Measurements from ENCODE around the gene NADSYN1. TPM values are rescaled to one million over a fixed set of nuclear protein-coding genes. Genes with fewer than 3 reads are reported as not detected.

Gene NADSYN1
- total and polyA plus RNA-seq, 4 donors: 22.7 to 137 (median 70.2) TPM

- Histone ChIP-seq H3K27me3 (ENCODE audit: control insufficient read depth in 1 of 2, insufficient read depth in 2 of 2, low read length in 1 of 2) (no peaks in the 10 kb centered on the region), H3K9me3 (ENCODE audit: control insufficient read depth, low read length) (no peaks in the 10 kb centered on the region), H3K4me3 (ENCODE audit: low read length in 2 of 2) (no peak overlapping the region), H3K4me1 (ENCODE audit: control insufficient read depth in 1 of 2, insufficient read depth in 2 of 2, low read length in 2 of 2) (no peaks in the 10 kb centered on the region), H3K36me3 (ENCODE audit: control insufficient read depth in 1 of 2, insufficient read depth in 2 of 2, low read length in 1 of 2) (peaks cover 2 to 17% of the 10 kb centered on the region in 2 donors), H3K27ac (ENCODE audit: low read depth in 1 of 2, low read length in 2 of 2) (no peak overlapping the region)
- intact Hi-C loops (cut with DNase I): no loop called here
- DNase-seq (peak in 1 of 2 donors; percentile 61), ATAC-seq (ENCODE audit: low FRiP score) (no peak)
- WGBS, 2 donors: 93 to 95% methylated on average over 20 of the region's 20 CpGs
Observed at GRCh38 chr11:71495286-71496230, 42.6 kb downstream of the NADSYN1 start.

DNA sequence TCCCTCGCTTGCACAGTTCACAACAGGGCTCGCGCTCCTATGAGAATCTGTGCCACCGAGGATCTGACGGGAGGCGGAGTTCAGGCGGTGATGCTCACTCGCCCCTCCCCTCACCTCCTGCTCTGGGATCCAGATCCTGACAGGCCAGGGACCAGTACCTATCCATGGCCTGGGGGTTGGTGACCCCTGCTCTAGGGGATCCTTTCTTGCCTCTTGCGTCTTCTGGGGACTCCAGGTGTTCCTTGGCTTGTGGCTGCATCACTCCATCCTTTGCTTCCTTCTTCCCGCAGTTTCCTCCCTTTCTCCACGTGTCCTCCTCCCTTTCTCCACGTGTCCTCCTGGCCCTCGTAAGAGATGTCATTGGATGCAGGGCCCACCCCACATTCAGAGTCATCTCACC lies 43.4 kb downstream of the NADSYN1 start:
- H3K36me3 ChIP-seq (ENCODE audit: control insufficient read depth in 1 of 2, insufficient read depth in 2 of 2, low read length in 1 of 2): peaks cover 2 to 15% of the 10 kb centered on the region in 2 donors
- WGBS, 2 donors: 98% methylated on average over 13 of the region's 13 CpGs
- no peaks in the 10 kb centered on the region for H3K4me1 ChIP-seq (ENCODE audit: control insufficient read depth in 1 of 2, insufficient read depth in 2 of 2, low read length in 2 of 2)
- H3K4me3 ChIP-seq (ENCODE audit: low read length in 2 of 2): no peak overlapping the region
- DNase-seq (peak in 1 of 2 donors; percentile 34), ATAC-seq (ENCODE audit: low FRiP score) (no peak)
- H3K27me3 ChIP-seq (ENCODE audit: control insufficient read depth in 1 of 2, insufficient read depth in 2 of 2, low read length in 1 of 2): no peaks in the 10 kb centered on the region
- intact Hi-C loops (cut with DNase I): no loop called here
- H3K27ac ChIP-seq (ENCODE audit: low read depth in 1 of 2, low read length in 2 of 2): no peak overlapping the region
- no peaks in the 10 kb centered on the region for H3K9me3 ChIP-seq (ENCODE audit: control insufficient read depth, low read length)

DNA sequence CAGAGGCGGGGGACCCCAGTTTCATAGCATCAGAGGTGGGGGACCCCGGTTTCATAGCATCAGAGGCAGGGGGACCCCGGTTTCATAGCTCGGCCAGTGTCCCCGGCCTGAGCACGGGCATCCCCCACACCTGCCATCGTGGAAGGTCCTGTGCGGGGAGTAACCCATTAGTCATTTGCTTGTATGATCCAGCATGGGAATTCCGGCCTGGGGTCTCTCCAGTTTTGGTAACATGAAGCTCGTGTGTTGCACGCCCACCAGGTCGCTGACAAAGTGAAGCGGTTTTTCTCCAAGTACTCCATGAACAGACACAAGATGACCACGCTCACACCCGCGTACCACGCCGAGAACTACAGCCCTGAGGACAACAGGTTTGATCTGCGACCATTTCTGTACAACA lies 45.1 kb downstream of the NADSYN1 start:
- Histone ChIP-seq H3K27me3 (ENCODE audit: control insufficient read depth in 1 of 2, insufficient read depth in 2 of 2, low read length in 1 of 2) (no peaks in the 10 kb centered on the region), H3K9me3 (ENCODE audit: control insufficient read depth, low read length) (no peaks in the 10 kb centered on the region), H3K4me3 (ENCODE audit: low read length in 2 of 2) (no peak overlapping the region), H3K27ac (ENCODE audit: low read depth in 1 of 2, low read length in 2 of 2) (no peak overlapping the region), H3K4me1 (ENCODE audit: control insufficient read depth in 1 of 2, insufficient read depth in 2 of 2, low read length in 2 of 2) (no peaks in the 10 kb centered on the region), H3K36me3 (ENCODE audit: control insufficient read depth in 1 of 2, insufficient read depth in 2 of 2, low read length in 1 of 2) (peaks cover 2 to 11% of the 10 kb centered on the region in 2 donors)
- DNase-seq (peak; percentile 40 to 61), ATAC-seq (ENCODE audit: low FRiP score) (no peak)
- 96 to 97% methylated on average over 19 of the region's 19 CpGs for WGBS, 2 donors
- intact Hi-C loops (cut with DNase I): no loop called here

GRCh38 chr11:71499125-71499524 lies 46.1 kb downstream of the NADSYN1 start:
- Histone ChIP-seq H3K27ac (ENCODE audit: low read depth in 1 of 2, low read length in 2 of 2) (no peak overlapping the region), H3K9me3 (ENCODE audit: control insufficient read depth, low read length) (no peaks in the 10 kb centered on the region), H3K27me3 (ENCODE audit: control insufficient read depth in 1 of 2, insufficient read depth in 2 of 2, low read length in 1 of 2) (no peaks in the 10 kb centered on the region), H3K36me3 (ENCODE audit: control insufficient read depth in 1 of 2, insufficient read depth in 2 of 2, low read length in 1 of 2) (peaks cover 6 to 12% of the 10 kb centered on the region in 2 donors), H3K4me3 (ENCODE audit: low read length in 2 of 2) (no peak overlapping the region), H3K4me1 (ENCODE audit: control insufficient read depth in 1 of 2, insufficient read depth in 2 of 2, low read length in 2 of 2) (no peaks in the 10 kb centered on the region)
- 82 to 83% methylated on average over 13 of the region's 13 CpGs for WGBS, 2 donors
- intact Hi-C loops (cut with DNase I): no loop called here
- DNase-seq (peak in 1 of 2 donors; percentile 59), ATAC-seq (ENCODE audit: low FRiP score) (no peak)

GRCh38 chr11:71499546-71499945 lies 46.5 kb downstream of the NADSYN1 start:
- 93% methylated on average over 6 of the region's 6 CpGs for WGBS, 2 donors
- H3K36me3 ChIP-seq (ENCODE audit: control insufficient read depth in 1 of 2, insufficient read depth in 2 of 2, low read length in 1 of 2): peaks cover 9 to 10% of the 10 kb centered on the region in 2 donors
- no peak overlapping the region for H3K27ac ChIP-seq (ENCODE audit: low read depth in 1 of 2, low read length in 2 of 2)
- no peaks in the 10 kb centered on the region for H3K9me3 ChIP-seq (ENCODE audit: control insufficient read depth, low read length)
- H3K4me3 ChIP-seq (ENCODE audit: low read length in 2 of 2): no peak overlapping the region
- DNase-seq (peak in 1 of 2 donors; percentile 51), ATAC-seq (ENCODE audit: low FRiP score) (no peak)
- H3K27me3 ChIP-seq (ENCODE audit: control insufficient read depth in 1 of 2, insufficient read depth in 2 of 2, low read length in 1 of 2): no peaks in the 10 kb centered on the region
- no peaks in the 10 kb centered on the region for H3K4me1 ChIP-seq (ENCODE audit: control insufficient read depth in 1 of 2, insufficient read depth in 2 of 2, low read length in 2 of 2)
- intact Hi-C loops (cut with DNase I): no loop called here

GRCh38 chr11:71500601-71501021 lies 47.6 kb downstream of the NADSYN1 start:
- Histone ChIP-seq H3K27ac (ENCODE audit: low read depth in 1 of 2, low read length in 2 of 2) (no peak overlapping the region), H3K4me3 (ENCODE audit: low read length in 2 of 2) (no peak overlapping the region), H3K27me3 (ENCODE audit: control insufficient read depth in 1 of 2, insufficient read depth in 2 of 2, low read length in 1 of 2) (no peaks in the 10 kb centered on the region), H3K9me3 (ENCODE audit: control insufficient read depth, low read length) (no peaks in the 10 kb centered on the region), H3K36me3 (ENCODE audit: control insufficient read depth in 1 of 2, insufficient read depth in 2 of 2, low read length in 1 of 2) (peaks cover 9 to 10% of the 10 kb centered on the region in 2 donors), H3K4me1 (ENCODE audit: control insufficient read depth in 1 of 2, insufficient read depth in 2 of 2, low read length in 2 of 2) (no peaks in the 10 kb centered on the region)
- DNase-seq: peak in 1 of 2 donors; percentile 64
- intact Hi-C loops (cut with DNase I): no loop called here
- 61 to 65% methylated on average over 6 of the region's 6 CpGs for WGBS, 2 donors
- ATAC-seq (ENCODE audit: low FRiP score): no peak

- Histone ChIP-seq H3K9me3 (ENCODE audit: control insufficient read depth, low read length) (no peaks in the 10 kb centered on the region), H3K27ac (ENCODE audit: low read depth in 1 of 2, low read length in 2 of 2) (no peak overlapping the region), H3K36me3 (ENCODE audit: control insufficient read depth in 1 of 2, insufficient read depth in 2 of 2, low read length in 1 of 2) (peaks cover 9 to 10% of the 10 kb centered on the region in 2 donors), H3K4me1 (ENCODE audit: control insufficient read depth in 1 of 2, insufficient read depth in 2 of 2, low read length in 2 of 2) (no peaks in the 10 kb centered on the region), H3K27me3 (ENCODE audit: control insufficient read depth in 1 of 2, insufficient read depth in 2 of 2, low read length in 1 of 2) (no peaks in the 10 kb centered on the region), H3K4me3 (ENCODE audit: low read length in 2 of 2) (no peak overlapping the region)
- intact Hi-C loops (cut with DNase I): no loop called here
- no peak for ATAC-seq (ENCODE audit: low FRiP score)
- 92 to 93% methylated on average over 30 of the region's 30 CpGs for WGBS, 2 donors
- peak in 1 of 2 donors; percentile 64 for DNase-seq
Observed at GRCh38 chr11:71501071-71501985, 48.3 kb downstream of the NADSYN1 start.

GRCh38 chr11:71502026-71502425 lies 49.0 kb downstream of the NADSYN1 start:
- H3K4me3 ChIP-seq (ENCODE audit: low read length in 2 of 2): no peak overlapping the region
- H3K36me3 ChIP-seq (ENCODE audit: control insufficient read depth in 1 of 2, insufficient read depth in 2 of 2, low read length in 1 of 2): peaks cover 9 to 10% of the 10 kb centered on the region in 2 donors
- H3K27ac ChIP-seq (ENCODE audit: low read depth in 1 of 2, low read length in 2 of 2): no peak overlapping the region
- no peak for ATAC-seq (ENCODE audit: low FRiP score)
- peak in 1 of 2 donors; percentile 39 for DNase-seq
- H3K4me1 ChIP-seq (ENCODE audit: control insufficient read depth in 1 of 2, insufficient read depth in 2 of 2, low read length in 2 of 2): no peaks in the 10 kb centered on the region
- H3K27me3 ChIP-seq (ENCODE audit: control insufficient read depth in 1 of 2, insufficient read depth in 2 of 2, low read length in 1 of 2): no peaks in the 10 kb centered on the region
- WGBS, 2 donors: 93 to 94% methylated on average over 10 of the region's 10 CpGs
- peaks cover 4% of the 10 kb centered on the region for H3K9me3 ChIP-seq (ENCODE audit: control insufficient read depth, low read length)
- intact Hi-C loops (cut with DNase I): no loop called here
